NCI-H2081 (cell line): ENCODE data around the gene BACH1.

ENCODE experiments used
- DNase-seq, 2 experiments: peaks; one replicate each; lab custom pipeline; 2025; lab: John Stamatoyannopoulos, UW

The BACH1 gene

DNA sequence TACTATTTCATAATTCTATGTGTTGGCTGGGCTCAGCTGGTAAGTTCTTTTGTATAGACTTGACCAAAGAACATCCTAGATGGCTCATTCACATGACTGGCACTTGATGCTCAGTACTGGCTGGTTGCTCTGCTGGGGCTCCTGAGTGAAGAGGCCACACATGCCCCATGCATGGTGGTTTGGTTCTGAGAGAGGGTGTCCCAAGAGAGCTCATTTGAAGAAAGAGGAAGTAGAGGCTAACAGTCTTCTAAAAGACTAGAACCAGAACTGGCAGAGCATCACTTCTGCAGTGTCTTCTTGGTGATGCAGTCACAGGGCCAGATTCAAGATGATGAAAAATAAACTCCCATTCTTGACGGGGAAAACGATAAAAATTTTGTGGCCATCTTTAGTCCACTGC is 5.2 kb upstream of the BACH1 start:
- DNase-seq, result no peak

- no peak for DNase-seq
Observed at GRCh38 chr21:29295066-29295650, 3.6 kb upstream of the BACH1 start.

GRCh38 chr21:29296446-29296845 is 2.3 kb upstream of the BACH1 start:
- no peak for DNase-seq

DNA sequence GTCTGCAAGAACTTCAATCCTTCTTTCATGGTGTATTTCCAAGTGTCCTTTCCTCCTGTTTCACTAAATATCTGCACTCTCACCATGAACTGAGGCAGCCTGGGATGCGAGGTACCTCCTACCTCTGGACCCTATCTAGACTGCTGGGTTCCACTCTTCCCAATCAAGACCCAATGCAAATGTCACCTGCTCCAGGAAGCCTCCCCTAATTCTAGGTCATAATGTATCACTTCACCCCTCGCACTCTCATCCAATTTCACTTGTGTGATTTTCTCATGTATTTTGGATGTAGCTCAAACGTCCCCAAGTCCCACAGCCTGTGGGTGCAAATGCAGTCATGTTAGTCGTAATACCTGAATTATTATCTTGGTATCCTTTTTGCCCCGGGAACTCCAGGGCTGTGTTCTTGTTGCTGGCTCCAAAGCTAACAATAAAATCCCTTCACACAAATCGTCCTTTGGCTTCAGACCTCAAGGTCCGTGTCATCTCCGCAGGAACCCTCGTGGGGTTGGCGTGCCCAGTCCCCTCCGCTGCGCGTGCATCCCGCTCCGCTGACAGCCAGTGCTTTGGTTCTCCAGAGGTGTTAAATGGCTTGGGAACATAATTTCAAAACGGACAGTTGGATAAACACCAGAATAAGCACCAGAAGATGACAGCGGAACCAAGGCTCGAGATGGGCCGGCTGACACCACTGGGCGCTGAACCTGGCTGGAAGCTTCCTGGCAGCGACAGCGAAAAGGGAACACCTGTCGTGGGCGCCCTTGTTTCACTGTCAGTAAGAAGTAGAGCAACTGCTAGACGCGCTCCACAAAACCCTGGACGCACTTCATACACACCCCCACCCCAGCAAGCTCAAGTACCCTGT is 1.0 kb upstream of the BACH1 start:
- DNase-seq, result no peak

- DNase-seq, result peak; percentile 59 to 60
Observed at GRCh38 chr21:29299046-29299915, 559 bp downstream of the BACH1 start.

GRCh38 chr21:29299916-29300806 is 1.4 kb downstream of the BACH1 start:
- DNase-seq, result peak; percentile 6 to 34

- DNase-seq, result no peak
Observed at GRCh38 chr21:29300807-29301138, 2.1 kb downstream of the BACH1 start.

DNA sequence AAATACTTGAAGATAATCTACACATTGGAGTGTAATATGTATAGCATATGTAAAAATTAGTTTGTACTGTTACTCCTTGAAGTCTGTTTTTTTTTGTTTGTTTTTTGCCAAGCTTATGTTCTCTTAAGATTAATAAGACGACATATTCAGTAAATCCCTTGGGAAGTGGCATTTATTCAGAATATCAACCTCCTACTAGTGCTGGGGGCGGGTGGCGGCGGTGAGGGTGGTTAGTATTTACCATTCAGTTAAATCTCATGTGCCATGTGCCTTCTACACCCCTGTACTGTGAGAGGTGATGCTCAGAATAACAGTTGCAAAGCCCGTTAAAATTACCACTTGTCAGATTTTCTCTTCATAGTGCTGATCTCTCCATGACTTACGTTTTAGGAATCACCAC is 3.0 kb downstream of the BACH1 start:
- no peak for DNase-seq

GRCh38 chr21:29302359-29302875 is 3.7 kb downstream of the BACH1 start:
- DNase-seq, result peak in 1 of 2 experiments; percentile 2

GRCh38 chr21:29303288-29303687 is 4.6 kb downstream of the BACH1 start:
- DNase-seq, result no peak

- DNase-seq, result no peak
Observed at GRCh38 chr21:29304597-29304996, 5.9 kb downstream of the BACH1 start.

DNA sequence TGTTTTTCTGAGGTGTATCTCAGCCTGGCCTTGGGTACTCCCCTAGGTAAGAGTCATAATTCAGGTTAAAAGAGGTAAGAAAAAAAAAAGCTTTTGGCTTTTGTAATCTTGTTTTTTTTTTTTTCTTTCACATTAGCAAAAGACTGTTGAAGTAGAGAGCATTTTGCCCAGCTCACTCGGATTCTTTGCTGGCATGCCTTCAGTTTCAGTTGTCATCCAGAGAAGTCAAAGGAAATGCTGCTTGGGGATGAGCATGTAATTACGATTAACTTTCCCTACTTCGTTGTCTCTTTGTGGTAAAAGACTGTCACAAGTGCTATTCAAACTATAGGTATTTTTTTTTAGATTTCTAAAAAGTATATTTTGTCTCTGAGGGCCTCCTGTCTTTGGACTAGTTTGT is 6.3 kb downstream of the BACH1 start:
- DNase-seq, result no peak

- DNase-seq, result no peak
Observed at GRCh38 chr21:29305561-29305960, 6.8 kb downstream of the BACH1 start.

DNA sequence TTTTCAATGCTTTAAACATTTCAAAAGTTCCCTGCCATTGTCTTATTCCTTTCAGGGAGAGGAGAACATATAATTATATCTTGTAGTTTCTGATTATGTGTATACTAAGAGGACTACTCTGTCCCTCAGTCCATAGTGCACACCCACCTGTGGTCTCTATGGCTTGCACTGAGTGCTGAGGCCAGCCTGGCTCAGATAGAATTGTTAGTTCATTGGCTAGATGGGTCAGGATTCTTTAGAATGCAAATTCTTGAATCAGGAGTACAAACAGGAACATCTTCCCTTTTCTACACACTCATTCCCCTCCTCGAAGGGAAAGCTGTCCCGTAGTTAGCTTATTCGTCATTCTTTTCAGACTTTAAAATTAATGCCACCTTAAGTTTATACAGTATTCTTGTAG is 8.2 kb downstream of the BACH1 start:
- no peak for DNase-seq

GRCh38 chr21:29307718-29308455 is 9.2 kb downstream of the BACH1 start:
- no peak for DNase-seq

DNA sequence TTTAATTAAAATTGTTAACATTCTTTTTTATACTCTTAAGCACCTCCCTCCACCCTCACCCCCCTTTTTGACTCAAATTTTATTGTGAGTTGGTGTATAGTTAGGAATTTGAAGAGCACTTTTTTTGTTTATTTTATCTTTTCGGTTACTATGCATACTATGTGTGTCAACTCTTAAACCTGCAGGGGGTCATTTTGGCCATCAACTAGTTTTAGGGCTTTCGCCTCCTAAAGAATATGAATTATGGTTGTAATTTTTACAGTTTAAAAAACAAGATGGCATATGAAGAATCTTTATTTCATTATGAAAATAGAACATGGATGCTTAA is 9.7 kb downstream of the BACH1 start:
- DNase-seq, result no peak

DNA sequence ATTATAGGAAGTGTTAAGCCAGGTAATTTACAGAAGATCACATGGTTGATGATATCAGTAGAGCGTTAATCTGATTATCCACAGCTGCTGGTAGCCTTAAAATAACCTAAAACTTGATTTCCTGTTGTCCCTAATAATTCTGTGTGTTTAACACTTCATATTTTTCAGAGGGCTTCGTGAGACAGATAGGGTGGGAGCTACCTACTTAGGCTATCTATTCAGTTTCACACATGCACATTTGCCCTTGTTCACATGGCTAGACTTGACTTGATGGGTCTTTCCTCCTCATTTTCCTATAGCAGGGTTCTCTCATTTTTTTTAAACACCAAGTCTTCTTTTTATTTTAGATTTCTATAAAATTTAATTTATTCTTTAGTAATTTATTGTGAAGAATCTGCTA is 11.0 kb downstream of the BACH1 start:
- no peak for DNase-seq

GRCh38 chr21:29311802-29312201 is 13.1 kb downstream of the BACH1 start:
- DNase-seq, result no peak

GRCh38 chr21:29312981-29313380 is 14.3 kb downstream of the BACH1 start:
- DNase-seq, result no peak

- no peak for DNase-seq
Observed at GRCh38 chr21:29313662-29314408, 15.1 kb downstream of the BACH1 start.
